GM12875 (cell line): ENCODE data around the gene FNDC3A.

Source experiments
- H3K4me3 ChIP-seq: one replicate; pipeline ENCODE4 v1.5.1; 2011; ENCODE audit warnings: low read depth, low read length, control low read depth
- CTCF ChIP-seq: IDR thresholded peaks from 2 replicates; pipeline ENCODE4 v1.5.1; 2011; ENCODE audit warnings: low read depth, mild to moderate bottlenecking, control low read depth, inconsistent platforms, low read length, moderate library complexity, borderline replicate concordance; ENCODE audit not compliant: insufficient read depth

The FNDC3A gene

GRCh38 chr13:49022472-49023144 is 46.9 kb downstream of the FNDC3A start:
- H3K4me3 ChIP-seq, result no peak overlapping the region
- TF ChIP-seq CTCF, result no peak

GRCh38 chr13:49023431-49023830 is 47.7 kb downstream of the FNDC3A start:
- H3K4me3 ChIP-seq, result no peak overlapping the region
- no peak for TF ChIP-seq CTCF

GRCh38 chr13:49026851-49027250 is 51.1 kb downstream of the FNDC3A start:
- no peak for TF ChIP-seq CTCF
- H3K4me3 ChIP-seq, result no peak overlapping the region

GRCh38 chr13:49029570-49029969 is 53.9 kb downstream of the FNDC3A start:
- TF ChIP-seq CTCF, result no peak
- H3K4me3 ChIP-seq, result no peak overlapping the region

- no peak for TF ChIP-seq CTCF
- H3K4me3 ChIP-seq, result no peak overlapping the region
These were observed 54.5 kb downstream of the FNDC3A start for GRCh38 chr13:49030213-49030612.

GRCh38 chr13:49040872-49041271 is 65.2 kb downstream of the FNDC3A start:
- no peak overlapping the region for H3K4me3 ChIP-seq
- TF ChIP-seq CTCF, result no peak

- no peak for TF ChIP-seq CTCF
- no peak overlapping the region for H3K4me3 ChIP-seq
These were observed 66.8 kb downstream of the FNDC3A start for GRCh38 chr13:49042476-49042875.
